ENCODE measurements around the gene BRAF.
"Not testable (repeated sequence)": the region's sequence is repeated elsewhere in the genome, so short reads cannot be mapped to it uniquely, and the experiment has no call there.

Gene BRAF

GRCh38 chr7:140745266-140746058, 179.3 kb downstream of the BRAF start:
- no peaks in the 10 kb centered on the region for H3K4me1 ChIP-seq (ENCODE audit: insufficient read depth, insufficient read length)
- H3K4me3 ChIP-seq (ENCODE audit: insufficient read length, low read depth): no peak overlapping the region
- DNase-seq (ENCODE audit: low read depth, low spot score): no peak
- H3K9me3 ChIP-seq (ENCODE audit: insufficient read depth, low read length): no peaks in the 10 kb centered on the region
- TF ChIP-seq SUZ12 (IDR thresholded peaks at IDR 0.05; ENCODE audit: extremely low read depth, insufficient read depth, insufficient read length): no peak
- TF ChIP-seq ZNF274 (IDR thresholded peaks at IDR 0.05; ENCODE audit: low read depth, low read length): no peak
- TF ChIP-seq YY1 (IDR thresholded peaks at IDR 0.05; ENCODE audit: insufficient read depth, insufficient read length): no peak
- peaks cover 2% of the 10 kb centered on the region for H3K36me3 ChIP-seq (ENCODE audit: insufficient read depth, insufficient read length, low read length)
- no peak overlapping the region for H3K9ac ChIP-seq (ENCODE audit: insufficient read length, low read depth)
- no peaks in the 10 kb centered on the region for H3K27me3 ChIP-seq (ENCODE audit: insufficient read depth, insufficient read length)

DNA sequence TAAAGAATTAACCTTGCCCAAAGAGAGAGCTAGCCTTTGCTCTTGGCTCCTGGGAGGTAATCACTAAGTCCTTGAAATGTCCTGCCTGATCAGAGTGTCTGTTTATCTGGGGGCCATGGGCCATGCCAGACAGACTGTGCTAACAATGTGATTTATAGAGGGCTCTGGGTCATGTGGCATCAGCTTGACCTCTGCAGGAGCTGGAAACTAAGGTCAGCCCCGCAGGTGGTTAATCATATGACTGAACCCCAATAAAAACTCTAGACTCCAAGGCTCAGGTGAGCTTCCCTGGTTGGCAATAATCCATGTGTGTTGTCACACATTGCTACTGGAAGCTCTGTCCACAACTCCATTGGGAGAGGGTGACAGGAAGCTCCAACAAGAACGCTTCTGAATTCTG, 180.7 kb downstream of the BRAF start:
- Histone ChIP-seq H3K36me3 (ENCODE audit: insufficient read depth, insufficient read length, low read length) (peaks cover 5% of the 10 kb centered on the region), H3K9me3 (ENCODE audit: insufficient read depth, low read length) (no peaks in the 10 kb centered on the region), H3K9ac (ENCODE audit: insufficient read length, low read depth) (no peak overlapping the region), H3K27me3 (ENCODE audit: insufficient read depth, insufficient read length) (no peaks in the 10 kb centered on the region), H3K4me1 (ENCODE audit: insufficient read depth, insufficient read length) (no peaks in the 10 kb centered on the region), H3K4me3 (ENCODE audit: insufficient read length, low read depth) (no peak overlapping the region)
- TF ChIP-seq SUZ12 (IDR thresholded peaks at IDR 0.05; ENCODE audit: extremely low read depth, insufficient read depth, insufficient read length) (no peak), YY1 (IDR thresholded peaks at IDR 0.05; ENCODE audit: insufficient read depth, insufficient read length) (no peak), ZNF274 (IDR thresholded peaks at IDR 0.05; ENCODE audit: low read depth, low read length) (no peak)
- DNase-seq (ENCODE audit: low read depth, low spot score): no peak

DNA sequence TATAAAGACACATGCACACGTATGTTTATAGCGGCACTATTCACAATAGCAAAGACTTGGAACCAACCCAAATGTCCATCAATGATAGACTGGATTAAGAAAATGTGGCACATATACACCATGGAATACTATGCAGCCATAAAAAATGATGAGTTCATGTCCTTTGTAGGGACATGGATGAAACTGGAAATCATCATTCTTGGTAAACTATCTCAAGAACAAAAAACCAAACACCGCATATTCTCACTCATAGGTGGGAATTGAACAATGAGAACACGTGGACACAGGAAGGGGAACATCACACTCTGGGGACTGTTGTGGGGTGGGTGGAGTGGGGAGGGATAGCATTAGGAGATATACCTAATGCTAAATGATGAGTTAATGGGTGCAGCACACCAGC, 181.5 kb downstream of the BRAF start:
- H3K27me3 ChIP-seq (ENCODE audit: insufficient read depth, insufficient read length); H3K36me3 ChIP-seq (ENCODE audit: insufficient read depth, insufficient read length, low read length); H3K4me1 ChIP-seq (ENCODE audit: insufficient read depth, insufficient read length); H3K9me3 ChIP-seq (ENCODE audit: insufficient read depth, low read length); H3K9ac ChIP-seq (ENCODE audit: insufficient read length, low read depth); DNase-seq (ENCODE audit: low read depth, low spot score); H3K4me3 ChIP-seq (ENCODE audit: insufficient read length, low read depth): not testable (repeated sequence)

DNA sequence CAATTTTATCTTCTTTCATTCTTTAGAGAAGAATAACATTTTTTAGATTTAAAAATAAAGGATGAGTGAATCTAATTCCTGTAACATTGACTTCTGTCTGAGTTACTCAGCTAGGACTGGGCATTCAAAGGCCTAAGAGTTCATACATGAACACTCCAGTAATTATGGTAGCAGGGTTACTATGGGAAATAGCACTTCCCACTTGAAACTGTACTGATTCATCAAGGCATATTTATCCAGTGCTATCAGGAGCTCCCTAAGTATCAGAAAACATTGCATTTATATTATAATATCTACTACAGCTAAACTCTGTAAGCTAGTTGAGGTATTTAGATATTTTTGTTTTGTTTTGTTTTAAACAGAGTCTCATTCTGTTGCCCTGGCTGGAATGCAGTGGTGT, 186.4 kb downstream of the BRAF start:
- Histone ChIP-seq H3K4me3 (ENCODE audit: insufficient read length, low read depth) (no peak overlapping the region), H3K9me3 (ENCODE audit: insufficient read depth, low read length) (no peaks in the 10 kb centered on the region), H3K9ac (ENCODE audit: insufficient read length, low read depth) (no peak overlapping the region), H3K27me3 (ENCODE audit: insufficient read depth, insufficient read length) (no peaks in the 10 kb centered on the region), H3K36me3 (ENCODE audit: insufficient read depth, insufficient read length, low read length) (peaks cover 5% of the 10 kb centered on the region), H3K4me1 (ENCODE audit: insufficient read depth, insufficient read length) (no peaks in the 10 kb centered on the region)
- TF ChIP-seq SUZ12 (IDR thresholded peaks at IDR 0.05; ENCODE audit: extremely low read depth, insufficient read depth, insufficient read length) (no peak), ZNF274 (IDR thresholded peaks at IDR 0.05; ENCODE audit: low read depth, low read length) (no peak), YY1 (IDR thresholded peaks at IDR 0.05; ENCODE audit: insufficient read depth, insufficient read length) (no peak)
- no peak for DNase-seq (ENCODE audit: low read depth, low spot score)

GRCh38 chr7:140734729-140735128, 190.0 kb downstream of the BRAF start:
- Histone ChIP-seq H3K36me3 (ENCODE audit: insufficient read depth, insufficient read length, low read length) (peaks cover 4% of the 10 kb centered on the region), H3K9me3 (ENCODE audit: insufficient read depth, low read length) (no peaks in the 10 kb centered on the region), H3K4me3 (ENCODE audit: insufficient read length, low read depth) (no peak overlapping the region), H3K4me1 (ENCODE audit: insufficient read depth, insufficient read length) (no peaks in the 10 kb centered on the region), H3K27me3 (ENCODE audit: insufficient read depth, insufficient read length) (no peaks in the 10 kb centered on the region), H3K9ac (ENCODE audit: insufficient read length, low read depth) (no peak overlapping the region)
- no peak for TF ChIP-seq ZNF274 (IDR thresholded peaks at IDR 0.05; ENCODE audit: low read depth, low read length)
- no peak for TF ChIP-seq SUZ12 (IDR thresholded peaks at IDR 0.05; ENCODE audit: extremely low read depth, insufficient read depth, insufficient read length)
- TF ChIP-seq YY1 (IDR thresholded peaks at IDR 0.05; ENCODE audit: insufficient read depth, insufficient read length): no peak
- DNase-seq (ENCODE audit: low read depth, low spot score): no peak

DNA sequence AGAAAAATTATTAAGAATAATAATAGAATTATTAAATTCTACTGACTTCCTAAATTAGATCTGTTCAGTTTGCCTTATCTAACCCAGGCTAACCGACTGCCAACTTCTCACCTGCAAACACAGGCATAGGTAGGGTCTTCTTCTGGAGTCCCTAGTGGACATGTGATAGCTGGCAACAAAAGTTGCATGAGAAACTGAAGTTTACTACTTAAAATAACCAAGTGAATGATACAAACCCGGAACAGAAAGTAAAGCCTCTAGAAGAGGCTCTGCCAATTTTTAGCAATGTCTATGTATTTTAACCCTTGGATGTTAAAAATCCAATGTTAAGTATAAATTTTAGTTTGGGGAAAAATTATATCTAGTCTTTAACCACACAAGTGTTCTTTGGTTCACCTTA, 190.6 kb downstream of the BRAF start:
- DNase-seq (ENCODE audit: low read depth, low spot score): no peak
- no peaks in the 10 kb centered on the region for H3K27me3 ChIP-seq (ENCODE audit: insufficient read depth, insufficient read length)
- H3K9me3 ChIP-seq (ENCODE audit: insufficient read depth, low read length): no peaks in the 10 kb centered on the region
- no peak overlapping the region for H3K4me3 ChIP-seq (ENCODE audit: insufficient read length, low read depth)
- no peaks in the 10 kb centered on the region for H3K36me3 ChIP-seq (ENCODE audit: insufficient read depth, insufficient read length, low read length)
- TF ChIP-seq SUZ12 (IDR thresholded peaks at IDR 0.05; ENCODE audit: extremely low read depth, insufficient read depth, insufficient read length) (no peak), YY1 (IDR thresholded peaks at IDR 0.05; ENCODE audit: insufficient read depth, insufficient read length) (no peak), ZNF274 (IDR thresholded peaks at IDR 0.05; ENCODE audit: low read depth, low read length) (no peak)
- H3K4me1 ChIP-seq (ENCODE audit: insufficient read depth, insufficient read length): no peaks in the 10 kb centered on the region
- no peak overlapping the region for H3K9ac ChIP-seq (ENCODE audit: insufficient read length, low read depth)

GRCh38 chr7:140732416-140732815, 192.3 kb downstream of the BRAF start:
- no peaks in the 10 kb centered on the region for H3K4me1 ChIP-seq (ENCODE audit: insufficient read depth, insufficient read length)
- H3K9ac ChIP-seq (ENCODE audit: insufficient read length, low read depth): no peak overlapping the region
- H3K4me3 ChIP-seq (ENCODE audit: insufficient read length, low read depth): no peak overlapping the region
- no peaks in the 10 kb centered on the region for H3K9me3 ChIP-seq (ENCODE audit: insufficient read depth, low read length)
- no peak for DNase-seq (ENCODE audit: low read depth, low spot score)
- no peaks in the 10 kb centered on the region for H3K36me3 ChIP-seq (ENCODE audit: insufficient read depth, insufficient read length, low read length)
- TF ChIP-seq YY1 (IDR thresholded peaks at IDR 0.05; ENCODE audit: insufficient read depth, insufficient read length) (no peak), ZNF274 (IDR thresholded peaks at IDR 0.05; ENCODE audit: low read depth, low read length) (no peak), SUZ12 (IDR thresholded peaks at IDR 0.05; ENCODE audit: extremely low read depth, insufficient read depth, insufficient read length) (no peak)
- no peaks in the 10 kb centered on the region for H3K27me3 ChIP-seq (ENCODE audit: insufficient read depth, insufficient read length)
